Glomerular endothelial cell (primary cell): Measurements from ENCODE around the gene SKI. TPM values are rescaled to one million over a fixed set of nuclear protein-coding genes. Genes with fewer than 3 reads are reported as not detected.

Experiments
- DNase-seq: peaks from one replicate; pipeline ENCODE4 v3.0.0-alpha.2; 2011; ENCODE audit warnings: low read depth, low spot score; ENCODE audit errors: extremely low read depth
- total RNA-seq: library from RNA; depleted of rRNA; stranded (reverse); fragments of >200 nt; gene quantifications from 2 replicates; pipeline ENCODE4 v1.2.3, GENCODE V29; 2015

Gene SKI
- total RNA-seq, 1 donor from 2014 or later = 84.2 TPM

- DNase-seq = no peak
These were observed 44.7 kb downstream of the SKI start for GRCh38 chr1:2272686-2273400.

GRCh38 chr1:2273401-2274090 lies 45.4 kb downstream of the SKI start:
- DNase-seq = no peak

DNA sequence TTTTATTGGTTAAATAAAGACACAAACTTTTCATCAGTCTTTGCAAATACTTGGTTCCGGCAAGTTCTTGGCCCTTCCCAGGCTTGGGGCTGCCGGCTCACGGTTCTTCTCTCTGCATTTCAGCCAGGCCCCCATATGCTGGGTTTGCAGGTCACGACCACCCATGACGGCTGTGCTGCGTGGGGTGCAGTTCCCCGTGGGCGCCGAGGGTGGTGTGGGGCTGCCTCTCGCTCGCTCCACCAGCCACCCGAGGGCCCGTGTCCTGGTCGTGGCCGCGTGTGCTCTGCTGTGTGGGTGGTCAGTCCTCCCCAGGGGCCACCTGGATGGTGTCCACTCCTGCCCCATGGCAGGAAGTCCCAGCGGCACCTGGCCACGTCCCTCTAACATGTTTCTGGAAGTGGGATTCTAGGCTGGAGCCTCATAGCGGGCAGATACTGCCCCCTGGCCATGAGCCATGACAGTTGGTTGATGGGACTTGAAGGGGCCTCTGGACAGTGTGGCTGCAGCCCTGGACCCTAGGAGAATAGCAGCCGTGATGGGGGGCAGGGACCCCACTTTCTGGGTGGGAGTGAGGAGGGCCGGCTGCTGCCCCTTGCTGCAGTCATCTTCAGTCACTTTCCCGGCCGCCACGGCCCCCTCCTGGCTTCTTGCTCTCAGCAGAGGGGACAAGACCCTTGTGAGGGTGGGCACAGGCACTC lies 46.3 kb downstream of the SKI start:
- DNase-seq = no peak

DNA sequence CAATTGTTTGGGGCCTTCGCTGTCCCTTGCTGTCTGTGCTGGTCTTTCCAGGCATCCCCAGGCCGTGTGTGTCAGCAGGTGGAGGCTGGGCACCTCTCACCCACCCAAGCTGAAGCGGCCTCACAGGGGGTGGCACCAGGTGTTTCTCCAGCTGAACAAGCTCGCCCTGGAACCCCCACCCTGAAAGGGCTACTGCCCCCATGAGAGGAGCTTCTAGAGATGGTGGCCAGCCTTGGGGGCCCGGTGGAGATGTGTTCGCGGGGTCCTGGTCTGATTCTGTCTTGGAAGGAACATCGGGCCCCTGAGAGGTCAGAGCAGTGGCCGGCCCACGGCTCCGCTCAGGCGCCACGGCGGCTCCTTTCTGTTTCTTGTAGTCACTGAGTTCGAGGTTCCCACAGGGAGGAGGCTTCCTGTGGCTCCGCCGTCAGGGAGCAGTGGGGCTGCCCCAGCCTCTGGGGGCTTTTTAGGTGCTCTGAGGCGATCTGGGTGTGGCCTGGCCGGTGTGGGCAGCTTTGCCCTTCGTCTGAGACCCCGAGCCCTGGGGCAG lies 46.9 kb downstream of the SKI start:
- no peak for DNase-seq

DNA sequence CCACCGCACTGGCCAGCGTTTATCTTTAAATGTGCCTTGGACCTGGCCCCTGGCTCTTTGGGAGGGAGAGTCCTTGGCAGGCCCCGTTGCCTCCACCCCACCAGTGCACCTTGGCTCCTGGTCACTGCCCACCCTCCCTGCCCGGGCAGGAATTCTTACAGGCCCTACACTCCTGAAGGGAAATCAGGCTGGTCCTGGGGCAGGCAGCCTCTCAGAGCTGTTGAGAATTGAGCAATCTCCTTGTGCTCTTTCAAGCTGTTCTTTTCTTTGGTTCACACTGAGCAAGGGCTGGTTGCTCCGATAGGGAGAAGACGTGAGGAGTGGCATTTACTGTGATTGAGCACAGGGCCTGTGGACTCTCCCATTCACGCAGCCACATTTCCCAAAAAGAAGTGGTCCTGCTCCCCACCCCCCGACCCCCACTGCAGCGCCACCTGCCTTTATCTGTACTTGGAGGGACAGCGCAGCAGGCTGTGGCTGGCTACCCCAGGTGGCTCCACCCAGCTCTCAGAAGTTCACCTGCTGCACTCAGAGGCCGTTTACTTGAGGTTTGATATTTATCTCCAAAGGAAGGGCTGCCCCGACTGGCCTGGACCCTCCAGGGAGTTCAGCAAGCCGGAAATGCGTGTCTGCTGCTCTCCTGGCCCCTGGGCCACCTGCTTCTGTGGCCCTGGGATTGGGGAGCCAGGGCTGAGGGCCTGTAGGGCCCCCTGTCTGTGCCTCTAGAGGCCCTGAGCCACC lies 47.8 kb downstream of the SKI start:
- no peak for DNase-seq

- DNase-seq = no peak
These were observed 48.9 kb downstream of the SKI start for GRCh38 chr1:2276803-2277580.

DNA sequence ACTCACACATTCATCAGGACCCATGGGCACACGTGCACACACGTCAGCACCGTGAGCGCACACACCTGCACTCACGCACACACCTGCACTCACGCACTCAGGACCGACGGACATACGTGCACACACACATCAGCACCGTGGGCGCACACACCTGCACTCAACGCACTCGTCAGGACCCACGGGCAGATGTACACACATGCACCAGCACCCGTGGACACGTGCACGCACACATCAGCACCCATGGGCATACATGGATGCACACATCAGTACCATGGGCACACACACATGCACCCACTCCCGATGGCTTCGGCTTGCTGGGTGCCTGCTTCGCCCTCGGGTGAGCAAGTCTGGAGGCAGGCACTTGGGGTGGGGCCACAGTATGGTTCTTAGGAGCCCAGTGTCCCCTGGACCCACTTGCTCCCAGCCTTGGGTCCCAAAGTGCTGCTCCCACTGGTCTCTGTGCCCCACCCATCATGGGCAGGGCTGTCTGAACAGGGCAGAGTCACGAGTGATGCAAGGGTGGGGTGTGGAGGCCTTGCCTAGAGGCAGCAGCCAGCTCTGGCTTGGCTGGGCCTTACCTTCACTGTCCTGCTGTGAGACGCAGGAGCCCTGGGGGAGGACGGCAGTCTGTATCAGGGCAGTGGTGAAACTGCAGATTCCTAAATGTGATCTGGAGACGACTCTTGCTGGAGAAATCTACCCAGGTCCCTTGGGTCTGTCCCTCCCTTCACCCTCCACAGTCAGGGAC lies 49.8 kb downstream of the SKI start:
- DNase-seq = no peak

DNA sequence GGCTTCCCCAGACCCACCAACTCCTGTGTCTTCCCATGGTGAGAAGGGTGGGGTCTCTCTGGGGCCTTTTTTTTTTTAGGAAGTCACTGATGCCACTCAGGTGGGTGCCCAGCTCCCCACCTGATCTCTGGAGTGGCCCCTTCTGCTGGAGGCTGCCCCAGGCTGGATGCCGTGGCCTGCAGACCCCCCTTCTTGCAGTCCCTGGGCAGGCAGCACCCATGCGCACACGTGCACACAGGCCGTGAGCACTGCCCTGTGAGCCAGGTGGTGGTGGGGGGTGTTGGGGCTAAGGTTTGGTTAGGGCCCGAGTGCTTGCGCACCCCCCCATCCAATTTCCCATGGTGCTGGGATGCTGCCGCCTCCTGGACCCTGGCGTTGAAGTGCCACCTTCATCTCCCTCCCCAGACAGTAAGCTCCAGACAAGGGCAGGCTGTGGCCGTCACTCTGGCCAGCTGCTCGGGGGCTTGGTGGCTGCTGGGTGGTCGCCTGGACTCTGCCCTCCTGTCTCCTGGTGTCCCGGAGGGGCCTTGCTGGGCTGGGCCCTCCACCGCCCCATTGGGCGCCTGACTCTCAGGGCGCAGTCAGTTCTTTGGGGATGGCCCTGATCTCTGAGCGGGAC lies 50.6 kb downstream of the SKI start:
- no peak for DNase-seq

DNA sequence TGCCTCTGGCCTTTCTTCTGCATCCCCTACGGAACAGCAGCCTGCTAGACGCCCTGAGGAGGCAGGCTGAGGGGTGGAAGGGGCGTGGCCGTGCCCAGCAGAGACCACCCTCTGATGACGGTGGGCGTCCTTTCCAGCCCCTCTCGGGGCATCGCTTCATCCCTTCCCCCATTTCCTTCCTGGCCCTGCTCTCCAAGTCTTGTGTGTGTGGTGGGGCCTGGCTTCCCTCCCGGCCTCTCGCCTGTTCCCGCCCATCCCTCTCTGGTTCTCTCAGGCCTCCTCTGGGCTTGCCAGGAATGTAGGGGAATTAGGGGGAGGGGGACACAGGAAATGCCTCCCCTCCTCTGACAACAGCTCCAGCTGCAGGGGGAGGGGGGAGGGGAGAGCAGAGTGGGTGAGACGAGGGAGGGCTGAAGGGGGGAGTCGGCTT lies 51.1 kb downstream of the SKI start:
- peak; percentile 76 for DNase-seq

- DNase-seq = no peak
These were observed 51.7 kb downstream of the SKI start for GRCh38 chr1:2279817-2280216.

GRCh38 chr1:2282556-2283270 lies 54.6 kb downstream of the SKI start:
- no peak for DNase-seq

- no peak for DNase-seq
These were observed 55.4 kb downstream of the SKI start for GRCh38 chr1:2283371-2283990.

- DNase-seq = no peak
These were observed 56.1 kb downstream of the SKI start for GRCh38 chr1:2283991-2284895.

GRCh38 chr1:2284932-2285331 lies 56.8 kb downstream of the SKI start:
- no peak for DNase-seq

GRCh38 chr1:2286923-2287322 lies 58.8 kb downstream of the SKI start:
- DNase-seq = no peak

DNA sequence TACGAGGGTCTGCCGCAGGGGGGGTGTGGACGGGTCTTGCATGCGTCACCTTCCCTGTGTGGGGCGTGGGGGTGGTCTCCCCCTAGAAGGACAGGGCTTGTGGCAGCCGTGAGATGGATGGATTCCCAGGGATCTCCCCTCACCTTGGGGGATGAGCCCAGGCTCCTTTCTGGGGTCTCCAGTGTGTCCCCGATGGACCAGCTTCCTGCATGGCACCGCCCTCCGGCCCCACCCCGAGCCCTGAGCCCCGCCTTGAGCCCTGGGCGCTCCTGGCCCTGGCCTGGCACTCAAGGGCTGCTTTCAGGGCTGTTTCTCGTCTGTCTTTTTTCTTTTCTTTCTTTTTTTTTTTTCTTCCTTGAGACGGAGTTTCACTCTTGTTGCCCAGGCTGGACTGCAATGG lies 59.5 kb downstream of the SKI start:
- DNase-seq = no peak

DNA sequence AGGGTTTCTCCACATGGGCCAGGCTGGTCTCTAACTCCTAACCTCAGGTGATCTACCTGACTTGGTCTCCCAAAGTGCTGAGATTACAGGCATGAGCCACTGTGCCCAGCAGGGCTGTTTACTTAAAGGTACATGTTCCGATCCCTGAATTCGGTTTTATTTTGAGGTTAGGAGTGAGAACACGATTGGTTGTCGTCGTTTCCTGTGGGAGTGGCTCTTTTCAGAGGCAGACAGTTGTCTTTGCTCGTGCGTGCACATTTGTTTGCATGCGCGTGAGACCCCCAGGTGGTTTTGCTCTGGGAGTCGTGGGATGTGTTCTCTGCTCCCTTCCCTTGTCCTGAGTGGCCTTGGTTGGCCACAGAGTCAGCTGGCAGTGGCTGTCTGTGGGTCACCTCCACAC lies 60.2 kb downstream of the SKI start:
- no peak for DNase-seq
